Measurements from ENCODE around the gene RCN2. TPM values are rescaled to one million over a fixed set of nuclear protein-coding genes. Genes with fewer than 3 reads are reported as not detected.

The RCN2 gene
- total RNA-seq, 1 donor from 2014 or later: 645 TPM

- Histone ChIP-seq H4K20me1 (ENCODE audit: low read depth) (peaks cover 32% of the 10 kb centered on the region), H3K27me3 (no peaks in the 10 kb centered on the region), H3K9me3 (ENCODE audit: low read depth) (no peaks in the 10 kb centered on the region), H3K9ac (no peak overlapping the region), H3K36me3 (peaks cover 37% of the 10 kb centered on the region), H2AFZ (replicated peaks) (no peak overlapping the region), H3K4me1 (peaks cover 12% of the 10 kb centered on the region), H3K4me3 (no peak overlapping the region), H3K4me2 (no peak overlapping the region), H3K79me2 (ENCODE audit: low read depth) (peaks cover 75% of the 10 kb centered on the region), H3F3A (ENCODE audit: low read depth) (peaks cover 14% of the 10 kb centered on the region), H3K27ac (no peak overlapping the region)
- Mint-ChIP-seq H3K4me1 (peaks cover 16% of the 10 kb centered on the region), H3K4me3 (no peak overlapping the region), H3K9me3 (no peaks in the 10 kb centered on the region), H3K27me3 (ENCODE audit: insufficient read depth, low read depth) (no peaks in the 10 kb centered on the region), H3K27ac (no peak overlapping the region), H3K36me3 (peaks cover 42% of the 10 kb centered on the region)
- no peak for DNase-seq (ENCODE audit: low spot score)
- no peak for TF ChIP-seq EZH2phosphoT487 (IDR thresholded peaks at IDR 0.05)
- TF ChIP-seq CTCF (IDR thresholded peaks at IDR 0.05): no peak
- TF ChIP-seq EZH2 (IDR thresholded peaks at IDR 0.05): no peak
These were observed 8.2 kb downstream of the RCN2 start for GRCh38 chr15:76939715-76940114.

GRCh38 chr15:76941636-76942035 is 10.1 kb downstream of the RCN2 start:
- Histone ChIP-seq H4K20me1 (ENCODE audit: low read depth) (peaks cover 31% of the 10 kb centered on the region), H3F3A (ENCODE audit: low read depth) (peaks cover 21% of the 10 kb centered on the region), H3K36me3 (peaks cover 43% of the 10 kb centered on the region), H3K4me3 (no peak overlapping the region), H3K9me3 (ENCODE audit: low read depth) (no peaks in the 10 kb centered on the region), H3K27ac (no peak overlapping the region), H3K4me1 (no peaks in the 10 kb centered on the region), H3K4me2 (no peak overlapping the region), H3K27me3 (no peaks in the 10 kb centered on the region), H2AFZ (replicated peaks) (no peak overlapping the region), H3K79me2 (ENCODE audit: low read depth) (peaks cover 72% of the 10 kb centered on the region), H3K9ac (no peak overlapping the region)
- Mint-ChIP-seq H3K9me3 (no peaks in the 10 kb centered on the region), H3K27ac (no peak overlapping the region), H3K4me3 (no peak overlapping the region), H3K36me3 (peaks cover 38% of the 10 kb centered on the region), H3K27me3 (ENCODE audit: insufficient read depth, low read depth) (no peaks in the 10 kb centered on the region), H3K4me1 (peaks cover 4% of the 10 kb centered on the region)
- DNase-seq (ENCODE audit: low spot score): no peak
- TF ChIP-seq EZH2phosphoT487 (IDR thresholded peaks at IDR 0.05) (no peak), EZH2 (IDR thresholded peaks at IDR 0.05) (no peak), CTCF (IDR thresholded peaks at IDR 0.05) (no peak)

GRCh38 chr15:76942331-76942730 is 10.8 kb downstream of the RCN2 start:
- no peak overlapping the region for H3K27ac ChIP-seq
- Mint-ChIP-seq H3K36me3 (peaks cover 39% of the 10 kb centered on the region), H3K27me3 (ENCODE audit: insufficient read depth, low read depth) (no peaks in the 10 kb centered on the region), H3K27ac (no peak overlapping the region), H3K9me3 (no peaks in the 10 kb centered on the region), H3K4me3 (no peak overlapping the region), H3K4me1 (no peaks in the 10 kb centered on the region)
- H3K9me3 ChIP-seq (ENCODE audit: low read depth): no peaks in the 10 kb centered on the region
- peaks cover 25% of the 10 kb centered on the region for H3F3A ChIP-seq (ENCODE audit: low read depth)
- no peak overlapping the region for H2AFZ ChIP-seq (replicated peaks)
- peaks cover 65% of the 10 kb centered on the region for H3K79me2 ChIP-seq (ENCODE audit: low read depth)
- H3K9ac ChIP-seq: no peak overlapping the region
- no peaks in the 10 kb centered on the region for H3K27me3 ChIP-seq
- peaks cover 40% of the 10 kb centered on the region for H3K36me3 ChIP-seq
- no peak overlapping the region for H3K4me2 ChIP-seq
- H4K20me1 ChIP-seq (ENCODE audit: low read depth): peaks cover 38% of the 10 kb centered on the region
- no peak overlapping the region for H3K4me3 ChIP-seq
- no peak for DNase-seq (ENCODE audit: low spot score)
- no peak for TF ChIP-seq EZH2 (IDR thresholded peaks at IDR 0.05)
- TF ChIP-seq CTCF (IDR thresholded peaks at IDR 0.05): no peak
- TF ChIP-seq EZH2phosphoT487 (IDR thresholded peaks at IDR 0.05): no peak
- H3K4me1 ChIP-seq: no peaks in the 10 kb centered on the region

All from neural progenitor cell (in vitro differentiated cells).